Bronchial epithelial cell (primary cell): ENCODE measurements around the gene AATK. TPM values are rescaled to one million over a fixed set of nuclear protein-coding genes. Genes with fewer than 3 reads are reported as not detected.

ENCODE experiments used
- DNase-seq: peaks from one replicate; pipeline ENCODE4 v3.0.0-alpha.2; 2010; ENCODE audit warnings: low read depth
- FAIRE-seq: peaks from 2 replicates; lab custom pipeline; 2011; peaks lifted over from hg19 to GRCh38; lab: Jason Lieb, UNC
- H3K27me3 ChIP-seq: 2 replicates; pipeline ENCODE4 v1.5.1; 2011; ENCODE audit warnings: low read length; ENCODE audit not compliant: control insufficient read depth, insufficient read depth
- H3K36me3 ChIP-seq: 2 replicates; pipeline ENCODE4 v1.5.1; 2011; ENCODE audit warnings: low read length; ENCODE audit not compliant: control insufficient read depth, insufficient read depth
- H3K4me3 ChIP-seq: 2 replicates; pipeline ENCODE4 v1.5.1; 2011; ENCODE audit warnings: mild to moderate bottlenecking, low read depth, low read length, control low read depth
- CTCF ChIP-seq: IDR thresholded peaks from 2 replicates; pipeline ENCODE4 v1.5.1; 2011; ENCODE audit warnings: mild to moderate bottlenecking, moderate library complexity, low read length, control low read depth, inconsistent platforms; ENCODE audit not compliant: insufficient read depth, severe bottlenecking
- total RNA-seq: library from RNA; depleted of rRNA; stranded (reverse); fragments of >200 nt; gene quantifications from 2 replicates; pipeline ENCODE4 v1.2.1, GENCODE V29; 2014

The AATK gene
- total RNA-seq, 1 donor from 2014 or later, result 0.79 TPM

DNA sequence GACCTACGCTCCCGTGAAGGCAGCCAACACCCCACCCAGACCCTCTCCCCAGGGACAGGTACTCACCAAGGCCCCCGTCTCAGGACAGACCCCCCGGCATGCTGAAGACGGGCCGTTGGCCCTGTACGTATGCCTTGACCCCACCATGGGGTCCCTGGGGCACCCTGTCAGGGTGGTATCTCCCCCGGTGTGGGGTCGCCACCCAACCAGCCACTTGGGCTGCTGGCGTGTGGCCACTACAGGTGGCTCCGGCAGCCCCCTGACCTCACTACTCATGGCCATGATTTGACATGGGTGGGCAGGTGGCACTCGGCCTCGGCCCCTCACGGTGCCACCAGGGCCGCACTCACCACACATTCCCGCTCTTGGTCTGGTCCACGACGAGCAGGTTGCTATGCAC lies 41.6 kb downstream of the AATK start:
- no peak overlapping the region for H3K4me3 ChIP-seq
- peaks cover 1% of the 10 kb centered on the region for H3K27me3 ChIP-seq
- FAIRE-seq, result no peak
- H3K36me3 ChIP-seq, result no peaks in the 10 kb centered on the region
- DNase-seq, result no peak
- no peak for TF ChIP-seq CTCF

DNA sequence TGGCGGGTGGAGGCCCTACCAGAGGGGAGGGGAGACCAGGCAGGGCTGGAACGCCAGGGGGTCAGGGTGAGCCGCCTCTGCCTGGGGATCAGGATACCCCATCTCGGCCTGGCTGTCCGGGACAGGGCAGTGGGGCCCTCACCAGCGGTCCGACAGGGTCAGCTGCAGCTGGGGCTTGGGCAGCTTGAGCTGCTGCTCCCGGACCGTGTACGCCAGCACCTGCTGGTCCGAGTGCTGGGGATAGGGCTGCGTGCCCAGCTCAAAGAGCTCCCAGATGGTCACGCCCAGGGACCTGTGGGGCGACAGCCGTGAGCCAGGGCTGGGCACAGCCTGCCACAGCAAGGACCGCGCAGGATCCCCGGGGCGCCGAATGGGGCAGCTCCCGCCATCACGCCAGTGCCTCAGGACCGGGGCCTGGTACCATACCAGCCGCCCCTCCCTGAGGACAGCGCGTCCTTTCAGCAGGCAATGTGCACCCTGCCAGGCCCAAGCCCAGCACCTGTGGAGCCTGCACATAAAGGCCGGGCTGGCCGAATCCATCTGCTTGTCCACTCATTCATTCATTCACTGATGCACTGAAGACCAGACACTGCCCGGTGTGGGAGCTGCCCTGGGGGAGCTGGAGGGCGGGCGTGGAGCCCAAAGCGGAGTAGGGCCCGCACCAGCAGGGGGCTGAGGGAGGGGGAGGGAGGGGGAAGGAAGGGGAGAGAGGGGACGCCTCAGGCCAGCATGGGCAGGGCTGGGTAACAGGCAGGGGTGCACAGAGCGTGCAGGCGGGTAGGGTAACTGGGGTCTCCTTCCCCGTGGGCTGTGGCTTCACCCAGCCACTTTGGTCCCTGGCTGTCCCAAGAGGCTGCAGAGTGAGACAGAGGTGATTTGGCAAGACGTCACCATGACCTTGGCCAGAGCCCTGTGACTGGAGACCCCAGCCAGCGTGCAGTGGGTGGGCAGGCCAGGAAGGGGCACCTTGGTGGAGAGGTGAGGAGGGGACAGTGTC lies 42.7 kb downstream of the AATK start:
- Histone ChIP-seq H3K4me3 (no peak overlapping the region), H3K36me3 (no peaks in the 10 kb centered on the region), H3K27me3 (peaks cover 1% of the 10 kb centered on the region)
- TF ChIP-seq CTCF, result no peak
- FAIRE-seq, result no peak
- no peak for DNase-seq

- DNase-seq (no peak), FAIRE-seq (no peak)
- Histone ChIP-seq H3K4me3 (no peak overlapping the region), H3K27me3 (no peaks in the 10 kb centered on the region), H3K36me3 (no peaks in the 10 kb centered on the region)
- TF ChIP-seq CTCF, result no peak
Observed at GRCh38 chr17:81121841-81122733, 43.9 kb downstream of the AATK start.

DNA sequence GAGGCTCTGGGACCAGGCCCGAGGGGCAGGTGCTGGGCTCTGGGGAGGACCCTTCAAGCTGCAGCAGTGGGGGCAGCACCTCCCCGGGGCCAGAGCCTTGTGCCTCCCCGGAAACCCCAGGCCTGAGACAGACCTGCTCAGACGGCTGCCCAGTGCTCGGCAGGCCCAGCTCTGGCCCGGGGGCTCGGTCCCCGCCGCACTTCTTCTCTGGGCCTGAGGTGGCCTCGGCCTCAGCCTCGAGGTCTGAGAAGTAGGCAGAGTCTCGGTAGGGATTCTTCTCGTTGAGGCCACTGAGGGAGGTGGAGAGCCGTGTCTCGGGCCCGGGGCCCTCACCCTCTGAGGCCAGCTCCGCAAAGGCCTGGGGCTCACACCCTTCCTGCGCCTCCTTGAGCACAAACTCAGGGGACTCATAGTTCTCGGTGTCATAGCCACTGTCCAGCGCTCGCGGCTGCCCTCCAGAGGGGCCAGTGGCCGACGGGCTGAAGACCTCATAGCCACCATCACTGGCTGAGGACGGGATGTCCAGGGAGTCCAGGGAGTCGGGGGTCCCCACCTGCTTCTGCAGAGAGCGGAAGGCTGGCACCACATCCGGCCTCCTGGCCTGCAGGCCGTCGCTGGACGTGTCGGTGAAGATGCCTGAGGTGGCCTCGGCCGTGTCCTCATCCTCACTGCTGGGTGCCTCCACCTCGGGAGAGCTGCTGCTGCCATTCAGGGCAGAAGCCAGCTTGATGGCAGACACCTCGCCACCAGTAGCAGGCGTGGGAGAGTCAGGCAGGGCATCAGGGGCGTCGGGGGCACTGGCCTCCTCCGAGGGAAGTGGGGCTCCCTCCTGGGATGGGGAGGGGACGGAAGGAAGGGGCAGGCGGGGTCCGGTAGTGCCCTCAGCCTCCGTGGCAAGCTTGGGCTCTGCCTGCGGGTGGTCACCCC lies 45.1 kb downstream of the AATK start:
- no peak for TF ChIP-seq CTCF
- FAIRE-seq (no peak), DNase-seq (no peak)
- no peak overlapping the region for H3K4me3 ChIP-seq
- H3K36me3 ChIP-seq, result peaks cover under 1% of the 10 kb centered on the region
- no peaks in the 10 kb centered on the region for H3K27me3 ChIP-seq

DNA sequence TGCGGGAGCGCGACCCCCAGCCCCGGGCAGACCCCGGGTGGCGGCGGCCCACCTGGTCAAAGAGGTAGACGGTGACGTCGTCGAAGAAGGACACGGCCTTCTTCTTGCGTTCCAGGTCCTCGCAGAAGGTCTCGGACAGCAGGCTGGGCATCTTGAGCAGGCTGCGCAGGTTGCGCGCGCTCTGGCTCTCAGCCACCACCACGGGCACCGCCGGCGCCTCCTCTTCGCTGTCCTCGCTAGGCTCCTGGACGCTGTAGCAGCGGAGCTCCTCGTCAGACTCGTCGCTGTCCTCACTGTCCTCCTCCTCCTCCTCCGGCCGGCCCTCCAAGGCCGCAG lies 45.9 kb downstream of the AATK start:
- no peak overlapping the region for H3K4me3 ChIP-seq

More for the DNA sequence above, 45.9 kb downstream of the AATK start:
- H3K36me3 ChIP-seq, result peaks cover 1% of the 10 kb centered on the region
- FAIRE-seq, result no peak
- H3K27me3 ChIP-seq, result no peaks in the 10 kb centered on the region
- no peak for DNase-seq
- TF ChIP-seq CTCF, result no peak
